K562 (cell line): ENCODE results near the gene RAB13. TPM values are rescaled to one million over a fixed set of nuclear protein-coding genes. Genes with fewer than 3 reads are reported as not detected.

Source experiments
- CXXC5 ChIP-seq: fragments of 250-450 bp; sonication (Bioruptor Pico); IDR thresholded peaks from 2 replicates; pipeline ENCODE4 v1.8.0; 2022; ENCODE audit warnings: inconsistent platforms, mild to moderate bottlenecking, moderate library complexity
- FOXK2 ChIP-seq, 2 experiments: fragments of 450-650 bp; IDR thresholded peaks in 1 of 2; conservative IDR thresholded peaks in 1 of 2; 2 replicates each; pipeline ENCODE4 v1.6.1; 2016; ENCODE audit warnings: low read depth in 2 of 2, mild to moderate bottlenecking in 1 of 2
- HEY1 ChIP-seq: fragments of 250-450 bp; sonication (Bioruptor Pico); IDR thresholded peaks from 2 replicates; pipeline ENCODE4 v1.5.0; 2020; ENCODE audit warnings: mild to moderate bottlenecking, moderate library complexity, borderline replicate concordance
- NR2C1 ChIP-seq, 2 experiments: fragments of 450-650 bp; IDR thresholded peaks; 2 replicates each; pipeline ENCODE4 v1.6.1; 2017; ENCODE audit warnings: mild to moderate bottlenecking in 2 of 2, antibody characterized with exemption in 1 of 2, inconsistent platforms in 1 of 2, missing compliant biosample characterization in 1 of 2, missing genetic modification characterization in 1 of 2
- POLR2AphosphoS5 ChIP-seq: IDR thresholded peaks from 2 replicates; pipeline ENCODE4 v1.6.1; 2011; ENCODE audit warnings: mild to moderate bottlenecking, low read depth, low read length, moderate library complexity; ENCODE audit not compliant: control insufficient read depth, insufficient read depth
- POLR3G ChIP-seq: IDR thresholded peaks from 2 replicates; pipeline ENCODE4 v1.6.1; 2011; ENCODE audit not compliant: insufficient read length, insufficient replicate concordance; ENCODE audit errors: extremely low read depth
- RBFOX2 ChIP-seq: fragments of 200-400 bp; formaldehyde crosslinking; IDR thresholded peaks from 2 replicates; pipeline ENCODE4 v1.6.1; 2017; ENCODE audit warnings: low read depth, mild to moderate bottlenecking, low read length, moderate library complexity
- RCOR1 ChIP-seq, 2 experiments: IDR thresholded peaks; 2 replicates each; pipeline ENCODE4 v1.6.1; 2012; ENCODE audit warnings: low read depth in 2 of 2, low read length in 2 of 2, borderline replicate concordance in 1 of 2, improper control_type of control experiment in 1 of 2
- TBL1XR1 ChIP-seq, 2 experiments: IDR thresholded peaks; 2 replicates each; pipeline ENCODE4 v1.6.1; 2012; ENCODE audit warnings: improper control_type of control experiment in 2 of 2, low read length in 2 of 2, mild to moderate bottlenecking in 1 of 2
- XRCC4 ChIP-seq: IDR thresholded peaks from one replicate; pipeline ENCODE4 v1.6.1; 2011; ENCODE audit not compliant: insufficient read depth, insufficient read length; ENCODE audit errors: extremely low read depth
- ZBTB7A ChIP-seq: IDR thresholded peaks from 2 replicates; pipeline ENCODE4 v1.6.1; 2011; ENCODE audit warnings: low read depth, mild to moderate bottlenecking, low read length, moderate library complexity, borderline replicate concordance; ENCODE audit not compliant: control insufficient read depth
- ZFX ChIP-seq: sonication (generic); formaldehyde crosslinking; IDR thresholded peaks from 2 replicates; pipeline ENCODE4 v1.8.0; 2022; ENCODE audit warnings: mild to moderate bottlenecking, missing genetic modification reagents, moderate library complexity
- ZNF197 ChIP-seq: fragments of 200-800 bp; sonication (Bioruptor generic); IDR thresholded peaks from 2 replicates; pipeline ENCODE4 v1.6.1; 2016; ENCODE audit warnings: low read depth, missing genetic modification characterization, missing compliant biosample characterization
- polyA plus RNA-seq, 8 experiments: library from polyadenylated mRNA; depleted of rRNA in 4 of 8; stranded (reverse) in 5 of 8; unstranded in 3 of 8; fragments of >200 nt; fragmentation: Nextera tagmentation in 2 of 8; fragmentation: Illumina TruSeq in 1 of 8; extraction: Ambion mirVana in 2 of 8; extraction: Trizol in 1 of 8; gene quantifications; 2 replicates each; pipeline versions ENCODE4 v1.2.1 to v1.2.3, GENCODE V29; 2011 to 2014; ENCODE audit warnings: inconsistent platforms in 1 of 8, missing spikeins in 1 of 8
- total RNA-seq, 7 experiments: library from RNA; depleted of rRNA in 6 of 7; stranded (reverse); fragments of >200 nt in 6 of 7; fragmentation: Illumina TruSeq in 2 of 7; extraction: Trizol in 2 of 7; gene quantifications; 2 replicates each; pipeline versions ENCODE4 v1.2.1 to v1.2.3, GENCODE V29; 2011 to 2021; ENCODE audit warnings: low replicate concordance in 1 of 7
- TF ChIP-seq, protein P1 (sequence below): sonication (generic); formaldehyde crosslinking; IDR thresholded peaks from 2 replicates; pipeline ENCODE4 v1.8.0; 2022; ENCODE audit warnings: mild to moderate bottlenecking, missing genetic modification reagents, borderline replicate concordance
- TF ChIP-seq, protein P2 (sequence below): fragments of 450-650 bp; IDR thresholded peaks from 2 replicates; pipeline ENCODE4 v1.6.1; 2016; ENCODE audit warnings: antibody characterized with exemption
- TF ChIP-seq, protein P3 (sequence below): sonication (generic); formaldehyde crosslinking; IDR thresholded peaks from 2 replicates; pipeline ENCODE4 v1.9.0; 2022; ENCODE audit warnings: mild to moderate bottlenecking, missing genetic modification reagents
- TF ChIP-seq, protein P4 (sequence below): fragments of 250-450 bp; sonication (Bioruptor Pico); IDR thresholded peaks from 2 replicates; pipeline ENCODE4 v1.6.1; 2021; ENCODE audit warnings: mild to moderate bottlenecking
- TF ChIP-seq, protein P5 (sequence below), 2 experiments: fragments of 450-650 bp in 1 of 2; sonication (generic) in 1 of 2; formaldehyde crosslinking in 1 of 2; IDR thresholded peaks in 1 of 2; conservative IDR thresholded peaks in 1 of 2; 2 replicates each; pipeline versions ENCODE4 v1.6.1 to v1.8.1; 2016 to 2023; ENCODE audit warnings: mild to moderate bottlenecking in 2 of 2, moderate library complexity in 2 of 2, inconsistent platforms in 1 of 2, missing genetic modification reagents in 1 of 2

The RAB13 gene
- total and polyA plus RNA-seq, 9 of the 15 experiments (the other 6 are each of a cell fraction or from before 2014, with no cell fraction given) = 22.3 to 100 (median 39.8) TPM

DNA sequence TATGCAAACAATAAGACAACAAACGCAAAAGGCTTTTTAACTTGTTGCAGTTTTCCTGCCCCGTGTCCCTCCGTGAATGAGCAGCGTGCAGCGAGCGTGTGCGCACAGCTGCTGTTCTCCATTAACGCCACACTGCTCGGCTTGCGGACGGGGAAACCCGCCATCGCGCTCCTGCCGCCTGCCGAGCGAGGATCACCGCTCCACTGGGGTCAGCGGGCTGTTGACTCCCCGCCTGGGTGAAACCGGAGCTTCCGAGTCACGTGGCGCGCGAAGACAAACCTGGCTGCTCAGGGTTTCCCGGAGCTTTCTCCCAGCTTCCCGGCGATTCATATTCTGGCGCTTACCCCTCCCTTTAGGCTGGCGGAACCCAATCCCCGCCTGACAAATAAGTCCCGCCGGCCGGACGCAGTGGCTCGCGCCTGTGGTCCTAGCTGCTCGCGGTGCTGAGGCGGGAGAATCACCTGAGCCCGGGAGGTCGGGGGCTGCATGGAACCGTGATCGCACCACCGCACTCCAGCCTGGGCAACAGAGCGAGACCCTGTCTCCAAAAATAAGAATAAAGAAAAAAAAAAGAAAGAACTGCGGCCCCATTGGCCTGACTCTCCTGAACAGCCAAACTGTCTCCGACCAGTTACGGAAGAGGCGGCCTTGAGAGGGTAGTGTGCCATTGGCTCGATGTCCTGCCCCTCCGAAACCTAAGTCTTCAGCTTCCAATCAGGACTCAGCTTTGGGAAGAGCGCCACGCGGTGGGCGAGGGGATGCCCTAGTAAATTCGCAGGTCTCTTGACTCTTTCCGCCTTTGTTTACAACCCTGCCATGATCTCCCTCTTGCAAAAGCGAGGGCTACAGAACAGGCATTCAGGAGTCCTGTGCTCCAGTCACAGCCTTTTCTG, 18.8 kb downstream of the RAB13 start, which contains the start of gene CREB3L4 (continued):
- TF ChIP-seq RBFOX2 = peak; percentile 96
- TF ChIP-seq RCOR1 (IDR thresholded peaks at IDR 0.05; ENCODE audit: borderline replicate concordance in 1 of 2, low read depth in 2 of 2, low read length in 2 of 2) = peak in 1 of 2 experiments; percentile 73; a peak in 2 of 4 replicates
- TF ChIP-seq, protein P1, sequence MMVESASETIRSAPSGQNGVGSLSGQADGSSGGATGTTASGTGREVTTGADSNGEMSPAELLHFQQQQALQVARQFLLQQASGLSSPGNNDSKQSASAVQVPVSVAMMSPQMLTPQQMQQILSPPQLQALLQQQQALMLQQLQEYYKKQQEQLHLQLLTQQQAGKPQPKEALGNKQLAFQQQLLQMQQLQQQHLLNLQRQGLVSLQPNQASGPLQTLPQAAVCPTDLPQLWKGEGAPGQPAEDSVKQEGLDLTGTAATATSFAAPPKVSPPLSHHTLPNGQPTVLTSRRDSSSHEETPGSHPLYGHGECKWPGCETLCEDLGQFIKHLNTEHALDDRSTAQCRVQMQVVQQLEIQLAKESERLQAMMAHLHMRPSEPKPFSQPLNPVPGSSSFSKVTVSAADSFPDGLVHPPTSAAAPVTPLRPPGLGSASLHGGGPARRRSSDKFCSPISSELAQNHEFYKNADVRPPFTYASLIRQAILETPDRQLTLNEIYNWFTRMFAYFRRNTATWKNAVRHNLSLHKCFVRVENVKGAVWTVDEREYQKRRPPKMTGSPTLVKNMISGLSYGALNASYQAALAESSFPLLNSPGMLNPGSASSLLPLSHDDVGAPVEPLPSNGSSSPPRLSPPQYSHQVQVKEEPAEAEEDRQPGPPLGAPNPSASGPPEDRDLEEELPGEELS = peak; percentile 89; the same call in 1 of the 2 replicates
- TF ChIP-seq ZBTB7A = peak; percentile 77; the same call in 1 of the 2 replicates
- TF ChIP-seq, protein P2, sequence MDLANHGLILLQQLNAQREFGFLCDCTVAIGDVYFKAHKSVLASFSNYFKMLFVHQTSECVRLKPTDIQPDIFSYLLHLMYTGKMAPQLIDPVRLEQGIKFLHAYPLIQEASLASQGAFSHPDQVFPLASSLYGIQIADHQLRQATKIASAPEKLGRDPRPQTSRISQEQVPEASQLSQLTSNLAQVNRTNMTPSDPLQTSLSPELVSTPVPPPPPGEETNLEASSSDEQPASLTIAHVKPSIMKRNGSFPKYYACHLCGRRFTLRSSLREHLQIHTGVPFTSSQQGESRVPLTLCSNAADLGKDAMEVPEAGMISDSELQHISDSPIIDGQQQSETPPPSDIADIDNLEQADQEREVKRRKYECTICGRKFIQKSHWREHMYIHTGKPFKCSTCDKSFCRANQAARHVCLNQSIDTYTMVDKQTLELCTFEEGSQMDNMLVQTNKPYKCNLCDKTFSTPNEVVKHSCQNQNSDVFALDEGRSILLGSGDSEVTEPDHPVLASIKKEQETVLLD = 0 out of 2 replicates have a peak, but pooled peaks have one; percentile 24
- TF ChIP-seq ZFX (CRISPR knock-in tag) = peak; percentile 66
- peak; percentile 86 for TF ChIP-seq CXXC5
- peak; percentile 17; the same call in 1 of the 2 replicates for TF ChIP-seq NR2C1 (IDR thresholded peaks at IDR 0.05)
- peak; percentile 77 for TF ChIP-seq NR2C1 (tag; IDR thresholded peaks at IDR 0.05)
- TF ChIP-seq, protein P3, sequence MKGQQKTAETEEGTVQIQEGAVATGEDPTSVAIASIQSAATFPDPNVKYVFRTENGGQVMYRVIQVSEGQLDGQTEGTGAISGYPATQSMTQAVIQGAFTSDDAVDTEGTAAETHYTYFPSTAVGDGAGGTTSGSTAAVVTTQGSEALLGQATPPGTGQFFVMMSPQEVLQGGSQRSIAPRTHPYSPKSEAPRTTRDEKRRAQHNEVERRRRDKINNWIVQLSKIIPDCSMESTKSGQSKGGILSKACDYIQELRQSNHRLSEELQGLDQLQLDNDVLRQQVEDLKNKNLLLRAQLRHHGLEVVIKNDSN (CRISPR knock-in tag) = peak; percentile 98
- no peak for TF ChIP-seq XRCC4
- 0 out of 4 replicates have a peak, but pooled peaks of 1 of the 2 experiments have one; percentile 17 for TF ChIP-seq TBL1XR1 (IDR thresholded peaks at IDR 0.05; ENCODE audit: low read length in 2 of 2)
- TF ChIP-seq, protein P4, sequence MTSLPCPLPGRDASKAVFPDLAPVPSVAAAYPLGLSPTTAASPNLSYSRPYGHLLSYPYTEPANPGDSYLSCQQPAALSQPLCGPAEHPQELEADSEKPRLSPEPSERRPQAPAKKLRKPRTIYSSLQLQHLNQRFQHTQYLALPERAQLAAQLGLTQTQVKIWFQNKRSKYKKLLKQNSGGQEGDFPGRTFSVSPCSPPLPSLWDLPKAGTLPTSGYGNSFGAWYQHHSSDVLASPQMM = no peak
- peak; percentile 55 for TF ChIP-seq POLR2AphosphoS5
- peak; percentile 95 to 98 for TF ChIP-seq FOXK2 (conservative IDR thresholded peaks at IDR 0.05 in 1 of 2, IDR thresholded peaks at IDR 0.05 in 1 of 2; ENCODE audit: low read depth in 2 of 2)
- TF ChIP-seq ZNF197 (CRISPR knock-in tag) = 0 out of 2 replicates have a peak, but pooled peaks have one; percentile 47
- no peak for TF ChIP-seq POLR3G
- TF ChIP-seq, protein P5, sequence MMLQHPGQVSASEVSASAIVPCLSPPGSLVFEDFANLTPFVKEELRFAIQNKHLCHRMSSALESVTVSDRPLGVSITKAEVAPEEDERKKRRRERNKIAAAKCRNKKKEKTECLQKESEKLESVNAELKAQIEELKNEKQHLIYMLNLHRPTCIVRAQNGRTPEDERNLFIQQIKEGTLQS (IDR thresholded peaks at IDR 0.05) = no peak; the same call in 1 of the 2 replicates
- TF ChIP-seq, protein P5 (CRISPR knock-in tag; conservative IDR thresholded peaks at IDR 0.05) = 0 out of 2 replicates have a peak, but pooled peaks have one; percentile 59
- no peak for TF ChIP-seq HEY1 (CRISPR knock-in tag)
